Liver (tissue), 9 donors: ENCODE data around the gene HRC. TPM values are rescaled to one million over a fixed set of nuclear protein-coding genes. Genes with fewer than 3 reads are reported as not detected.

ENCODE experiments used
- DNase-seq: peaks from one replicate; pipeline ENCODE4 v3.0.0-alpha.2; 2017; ENCODE audit warnings: low spot score
- H3K27ac ChIP-seq, 2 donors: one replicate each; pipeline ENCODE4 v1.7.0; 2013; ENCODE audit warnings: inconsistent platforms in 2 of 2, low read length in 2 of 2, control low read depth in 1 of 2, low read depth in 1 of 2, mild to moderate bottlenecking in 1 of 2
- H3K27me3 ChIP-seq, 4 donors: one replicate each; pipeline versions ENCODE4 v1.6.1 to v1.7.0; 2013; ENCODE audit warnings: low read length in 3 of 4, inconsistent platforms in 1 of 4, mild to moderate bottlenecking in 1 of 4, moderate library complexity in 1 of 4; ENCODE audit not compliant: control insufficient read depth in 4 of 4, insufficient read depth in 4 of 4
- H3K36me3 ChIP-seq, 4 donors: one replicate each; pipeline versions ENCODE4 v1.6.1 to v1.7.0; 2013; ENCODE audit warnings: low read length in 3 of 4, mild to moderate bottlenecking in 3 of 4, low read depth in 1 of 4, moderate library complexity in 1 of 4; ENCODE audit not compliant: control insufficient read depth in 4 of 4, insufficient read depth in 3 of 4
- H3K4me1 ChIP-seq, 4 donors: one replicate each; pipeline versions ENCODE4 v1.6.1 to v1.7.0; 2013; ENCODE audit warnings: low read length in 3 of 4, mild to moderate bottlenecking in 3 of 4, moderate library complexity in 1 of 4; ENCODE audit not compliant: control insufficient read depth in 4 of 4, insufficient read depth in 4 of 4
- H3K4me3 ChIP-seq, 3 donors: one replicate each; pipeline versions ENCODE4 v1.6.1 to v1.7.0; 2013; ENCODE audit warnings: low read length in 3 of 3, control low read depth in 1 of 3, low read depth in 1 of 3, mild to moderate bottlenecking in 1 of 3
- H3K9ac ChIP-seq, 2 donors: one replicate each; pipeline ENCODE4 v1.7.0; 2013; ENCODE audit warnings: low read length in 2 of 2, mild to moderate bottlenecking in 2 of 2, moderate library complexity in 2 of 2, control low read depth in 1 of 2, low read depth in 1 of 2
- H3K9me3 ChIP-seq, 4 donors: one replicate each; pipeline versions ENCODE4 v1.6.1 to v1.7.0; 2013; ENCODE audit warnings: low read length in 3 of 4; ENCODE audit not compliant: control insufficient read depth in 4 of 4
- EGR1 ChIP-seq, 2 donors: IDR thresholded peaks; 2 replicates each; pipeline ENCODE4 v1.6.1; 2016 to 2018; ENCODE audit warnings: antibody characterized with exemption in 2 of 2, low read depth in 2 of 2
- FOXA1 ChIP-seq: IDR thresholded peaks from 2 replicates; pipeline ENCODE4 v1.6.1; 2016; ENCODE audit warnings: antibody characterized with exemption
- FOXA2 ChIP-seq: IDR thresholded peaks from 2 replicates; pipeline ENCODE4 v1.6.1; 2016; ENCODE audit warnings: antibody characterized with exemption
- GABPA ChIP-seq, 2 donors: IDR thresholded peaks in 1 of 2; conservative IDR thresholded peaks in 1 of 2; 2 replicates each; pipeline ENCODE4 v1.6.1; 2016; ENCODE audit warnings: antibody characterized with exemption in 2 of 2, mild to moderate bottlenecking in 1 of 2, moderate library complexity in 1 of 2
- HNF4A ChIP-seq, 2 donors: conservative IDR thresholded peaks; 2 replicates each; pipeline ENCODE4 v1.6.1; 2016; ENCODE audit warnings: antibody characterized with exemption in 2 of 2, mild to moderate bottlenecking in 2 of 2
- HNF4G ChIP-seq: IDR thresholded peaks from 2 replicates; pipeline ENCODE4 v1.6.1; 2016; ENCODE audit warnings: antibody characterized with exemption
- JUND ChIP-seq, 2 donors: IDR thresholded peaks; 2 replicates each; pipeline ENCODE4 v1.6.1; 2016; ENCODE audit warnings: antibody characterized with exemption in 2 of 2
- NR2F2 ChIP-seq: IDR thresholded peaks from 2 replicates; pipeline ENCODE4 v1.6.1; 2016; ENCODE audit warnings: antibody characterized with exemption
- RAD21 ChIP-seq, 2 donors: IDR thresholded peaks; 2 replicates each; pipeline ENCODE4 v1.6.1; 2016; ENCODE audit warnings: antibody characterized with exemption in 2 of 2, mild to moderate bottlenecking in 2 of 2
- RXRA ChIP-seq, 2 donors: IDR thresholded peaks; 2 replicates each; pipeline ENCODE4 v1.6.1; 2017 to 2018; ENCODE audit warnings: antibody characterized with exemption in 2 of 2, mild to moderate bottlenecking in 1 of 2
- SP1 ChIP-seq: IDR thresholded peaks from 2 replicates; pipeline ENCODE4 v1.6.1; 2018; ENCODE audit warnings: antibody characterized with exemption, mild to moderate bottlenecking
- TAF1 ChIP-seq: conservative IDR thresholded peaks from 2 replicates; pipeline ENCODE4 v1.6.1; 2016; ENCODE audit warnings: antibody characterized with exemption, mild to moderate bottlenecking
- YY1 ChIP-seq: IDR thresholded peaks from 2 replicates; pipeline ENCODE4 v1.6.1; 2016; ENCODE audit warnings: antibody characterized with exemption, mild to moderate bottlenecking
- WGBS: extraction: QIAGEN DNeasy Blood & Tissue Kit; methylation state at CpG from one replicate; pipeline ENCODE4 v1.1.7; 2013; 5-methylcytosine and 5-hydroxymethylcytosine counted together
- polyA plus RNA-seq, 2 donors: library from polyadenylated mRNA; stranded (reverse) in 1 of 2; unstranded in 1 of 2; fragments of 200-250 nt in 1 of 2; fragments of >200 nt in 1 of 2; fragmentation: Nextera tagmentation in 1 of 2; extraction: Ambion mirVana in 1 of 2; gene quantifications; one replicate each; pipeline versions ENCODE4 v1.2.1 to v1.2.3, GENCODE V29; 2013 to 2015
- total RNA-seq, 2 donors: library from RNA; depleted of rRNA; stranded (reverse); fragments of >200 nt; gene quantifications; one replicate each; pipeline ENCODE4 v1.2.3, GENCODE V29; 2014
- TF ChIP-seq, protein P1 (sequence below): IDR thresholded peaks from 2 replicates; pipeline ENCODE4 v1.6.1; 2016; ENCODE audit warnings: antibody characterized with exemption
- TF ChIP-seq, protein P2 (sequence below): IDR thresholded peaks from 2 replicates; pipeline ENCODE4 v1.6.1; 2016; ENCODE audit warnings: antibody characterized with exemption
- TF ChIP-seq, protein P3 (sequence below): IDR thresholded peaks from 2 replicates; pipeline ENCODE4 v1.6.1; 2016; ENCODE audit warnings: antibody characterized with exemption, mild to moderate bottlenecking
- TF ChIP-seq, protein P4 (sequence below): IDR thresholded peaks from 2 replicates; pipeline ENCODE4 v1.6.1; 2016; ENCODE audit warnings: antibody characterized with exemption
- TF ChIP-seq, protein P5 (sequence below): fragments of 150-350 bp; IDR thresholded peaks from 2 replicates; pipeline ENCODE4 v1.5.1; 2017; ENCODE audit warnings: improper control_type of control experiment, low read depth, low read length; ENCODE audit not compliant: missing input control
- donor health status: healthy.
- donor health status: healthy.
- donor health status: healthy.
- donor health status: healthy.
- donor health status: healthy.

The HRC gene
- total and polyA plus RNA-seq, 4 donors = 0.25 to 1.2 (median 0.84) TPM

GRCh38 chr19:49168421-49168820, 13.2 kb upstream of the HRC start:
- DNase-seq = no peak
- 92% methylated on average over 23 of the region's 23 CpGs for WGBS

DNA sequence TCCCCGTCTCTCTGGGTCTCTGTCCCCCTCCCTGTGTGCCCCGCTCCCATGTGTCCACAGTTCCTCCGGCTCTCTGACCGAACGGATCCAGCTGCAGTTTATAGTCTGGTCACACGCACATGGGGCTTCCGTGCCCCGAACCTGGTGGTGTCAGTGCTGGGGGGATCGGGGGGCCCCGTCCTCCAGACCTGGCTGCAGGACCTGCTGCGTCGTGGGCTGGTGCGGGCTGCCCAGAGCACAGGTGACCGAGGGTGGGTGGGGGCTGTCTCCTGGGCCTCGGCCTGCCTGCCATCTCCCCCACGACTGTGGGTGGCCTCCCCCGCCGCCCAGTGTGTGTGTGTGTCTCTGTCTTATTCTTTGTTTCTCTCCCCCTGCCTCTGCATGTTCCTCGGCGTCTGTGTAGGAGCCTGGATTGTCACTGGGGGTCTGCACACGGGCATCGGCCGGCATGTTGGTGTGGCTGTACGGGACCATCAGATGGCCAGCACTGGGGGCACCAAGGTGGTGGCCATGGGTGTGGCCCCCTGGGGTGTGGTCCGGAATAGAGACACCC, 12.7 kb upstream of the HRC start:
- Histone ChIP-seq H3K36me3 (peaks cover 2 to 3% (median 3%) of the 10 kb centered on the region in 4 donors), H3K4me1 (peaks cover 0 to 9% (median 2%) of the 10 kb centered on the region in 4 donors), H3K27ac (no peak overlapping the region), H3K9ac (no peak overlapping the region), H3K9me3 (no peaks in the 10 kb centered on the region), H3K4me3 (no peak overlapping the region), H3K27me3 (no peaks in the 10 kb centered on the region)
- 87% methylated on average over 25 of the region's 25 CpGs for WGBS
- no peak for DNase-seq
- TF ChIP-seq FOXA2 (no peak), FOXA1 (no peak), RXRA (IDR thresholded peaks at IDR 0.05) (no peak), TAF1 (no peak), GABPA (IDR thresholded peaks at IDR 0.05 in 1 of 2, conservative IDR thresholded peaks at IDR 0.05 in 1 of 2) (no peak), SP1 (no peak), RAD21 (IDR thresholded peaks at IDR 0.05) (no peak), HNF4G (no peak), YY1 (no peak), NR2F2 (no peak), EGR1 (IDR thresholded peaks at IDR 0.05; ENCODE audit: low read depth in 2 of 2) (no peak)
- TF ChIP-seq, protein P1, sequence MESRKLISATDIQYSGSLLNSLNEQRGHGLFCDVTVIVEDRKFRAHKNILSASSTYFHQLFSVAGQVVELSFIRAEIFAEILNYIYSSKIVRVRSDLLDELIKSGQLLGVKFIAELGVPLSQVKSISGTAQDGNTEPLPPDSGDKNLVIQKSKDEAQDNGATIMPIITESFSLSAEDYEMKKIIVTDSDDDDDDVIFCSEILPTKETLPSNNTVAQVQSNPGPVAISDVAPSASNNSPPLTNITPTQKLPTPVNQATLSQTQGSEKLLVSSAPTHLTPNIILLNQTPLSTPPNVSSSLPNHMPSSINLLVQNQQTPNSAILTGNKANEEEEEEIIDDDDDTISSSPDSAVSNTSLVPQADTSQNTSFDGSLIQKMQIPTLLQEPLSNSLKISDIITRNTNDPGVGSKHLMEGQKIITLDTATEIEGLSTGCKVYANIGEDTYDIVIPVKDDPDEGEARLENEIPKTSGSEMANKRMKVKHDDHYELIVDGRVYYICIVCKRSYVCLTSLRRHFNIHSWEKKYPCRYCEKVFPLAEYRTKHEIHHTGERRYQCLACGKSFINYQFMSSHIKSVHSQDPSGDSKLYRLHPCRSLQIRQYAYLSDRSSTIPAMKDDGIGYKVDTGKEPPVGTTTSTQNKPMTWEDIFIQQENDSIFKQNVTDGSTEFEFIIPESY = no peak
- TF ChIP-seq, protein P2, sequence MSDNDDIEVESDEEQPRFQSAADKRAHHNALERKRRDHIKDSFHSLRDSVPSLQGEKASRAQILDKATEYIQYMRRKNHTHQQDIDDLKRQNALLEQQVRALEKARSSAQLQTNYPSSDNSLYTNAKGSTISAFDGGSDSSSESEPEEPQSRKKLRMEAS = no peak
- TF ChIP-seq, protein P3, sequence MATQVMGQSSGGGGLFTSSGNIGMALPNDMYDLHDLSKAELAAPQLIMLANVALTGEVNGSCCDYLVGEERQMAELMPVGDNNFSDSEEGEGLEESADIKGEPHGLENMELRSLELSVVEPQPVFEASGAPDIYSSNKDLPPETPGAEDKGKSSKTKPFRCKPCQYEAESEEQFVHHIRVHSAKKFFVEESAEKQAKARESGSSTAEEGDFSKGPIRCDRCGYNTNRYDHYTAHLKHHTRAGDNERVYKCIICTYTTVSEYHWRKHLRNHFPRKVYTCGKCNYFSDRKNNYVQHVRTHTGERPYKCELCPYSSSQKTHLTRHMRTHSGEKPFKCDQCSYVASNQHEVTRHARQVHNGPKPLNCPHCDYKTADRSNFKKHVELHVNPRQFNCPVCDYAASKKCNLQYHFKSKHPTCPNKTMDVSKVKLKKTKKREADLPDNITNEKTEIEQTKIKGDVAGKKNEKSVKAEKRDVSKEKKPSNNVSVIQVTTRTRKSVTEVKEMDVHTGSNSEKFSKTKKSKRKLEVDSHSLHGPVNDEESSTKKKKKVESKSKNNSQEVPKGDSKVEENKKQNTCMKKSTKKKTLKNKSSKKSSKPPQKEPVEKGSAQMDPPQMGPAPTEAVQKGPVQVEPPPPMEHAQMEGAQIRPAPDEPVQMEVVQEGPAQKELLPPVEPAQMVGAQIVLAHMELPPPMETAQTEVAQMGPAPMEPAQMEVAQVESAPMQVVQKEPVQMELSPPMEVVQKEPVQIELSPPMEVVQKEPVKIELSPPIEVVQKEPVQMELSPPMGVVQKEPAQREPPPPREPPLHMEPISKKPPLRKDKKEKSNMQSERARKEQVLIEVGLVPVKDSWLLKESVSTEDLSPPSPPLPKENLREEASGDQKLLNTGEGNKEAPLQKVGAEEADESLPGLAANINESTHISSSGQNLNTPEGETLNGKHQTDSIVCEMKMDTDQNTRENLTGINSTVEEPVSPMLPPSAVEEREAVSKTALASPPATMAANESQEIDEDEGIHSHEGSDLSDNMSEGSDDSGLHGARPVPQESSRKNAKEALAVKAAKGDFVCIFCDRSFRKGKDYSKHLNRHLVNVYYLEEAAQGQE = no peak

More at GRCh38 chr19:49168421-49168820, 13.2 kb upstream of the HRC start:
- Histone ChIP-seq H3K4me1 (peaks cover 0 to 9% (median 2%) of the 10 kb centered on the region in 4 donors), H3K9ac (no peak overlapping the region), H3K36me3 (peaks cover 2 to 3% (median 3%) of the 10 kb centered on the region in 4 donors), H3K27me3 (no peaks in the 10 kb centered on the region), H3K9me3 (no peaks in the 10 kb centered on the region), H3K4me3 (no peak overlapping the region), H3K27ac (no peak overlapping the region)
- TF ChIP-seq, protein P4, sequence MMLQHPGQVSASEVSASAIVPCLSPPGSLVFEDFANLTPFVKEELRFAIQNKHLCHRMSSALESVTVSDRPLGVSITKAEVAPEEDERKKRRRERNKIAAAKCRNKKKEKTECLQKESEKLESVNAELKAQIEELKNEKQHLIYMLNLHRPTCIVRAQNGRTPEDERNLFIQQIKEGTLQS = no peak
- no peak for TF ChIP-seq SP1
- no peak for TF ChIP-seq YY1
- TF ChIP-seq HNF4G = no peak
- TF ChIP-seq HNF4A (conservative IDR thresholded peaks at IDR 0.05) = no peak
- TF ChIP-seq, protein P5, sequence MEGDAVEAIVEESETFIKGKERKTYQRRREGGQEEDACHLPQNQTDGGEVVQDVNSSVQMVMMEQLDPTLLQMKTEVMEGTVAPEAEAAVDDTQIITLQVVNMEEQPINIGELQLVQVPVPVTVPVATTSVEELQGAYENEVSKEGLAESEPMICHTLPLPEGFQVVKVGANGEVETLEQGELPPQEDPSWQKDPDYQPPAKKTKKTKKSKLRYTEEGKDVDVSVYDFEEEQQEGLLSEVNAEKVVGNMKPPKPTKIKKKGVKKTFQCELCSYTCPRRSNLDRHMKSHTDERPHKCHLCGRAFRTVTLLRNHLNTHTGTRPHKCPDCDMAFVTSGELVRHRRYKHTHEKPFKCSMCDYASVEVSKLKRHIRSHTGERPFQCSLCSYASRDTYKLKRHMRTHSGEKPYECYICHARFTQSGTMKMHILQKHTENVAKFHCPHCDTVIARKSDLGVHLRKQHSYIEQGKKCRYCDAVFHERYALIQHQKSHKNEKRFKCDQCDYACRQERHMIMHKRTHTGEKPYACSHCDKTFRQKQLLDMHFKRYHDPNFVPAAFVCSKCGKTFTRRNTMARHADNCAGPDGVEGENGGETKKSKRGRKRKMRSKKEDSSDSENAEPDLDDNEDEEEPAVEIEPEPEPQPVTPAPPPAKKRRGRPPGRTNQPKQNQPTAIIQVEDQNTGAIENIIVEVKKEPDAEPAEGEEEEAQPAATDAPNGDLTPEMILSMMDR = no peak
- no peak for TF ChIP-seq FOXA2
- TF ChIP-seq FOXA1 = no peak
- TF ChIP-seq JUND (IDR thresholded peaks at IDR 0.05) = no peak
- TF ChIP-seq, protein P3 = no peak
- no peak for TF ChIP-seq RXRA (IDR thresholded peaks at IDR 0.05)
